Stimulated activated CD4-positive, alpha-beta T cell treated with anti-CD3 and anti-CD28 coated beads, Interleukin-1b, Interleukin-23, amount 100 ng/mL, for 1 hour (primary cell): ENCODE measurements around the gene ZNF865.
"Not testable (repeated sequence)": the region's sequence is repeated elsewhere in the genome, so short reads cannot be mapped to it uniquely, and the experiment has no call there.

Source experiments
- DNase-seq, 2 donors: peaks; one replicate each; pipeline ENCODE4 v3.0.0-alpha.2; 2020; ENCODE audit warnings: low read depth in 2 of 2

ZNF865 gene

DNA sequence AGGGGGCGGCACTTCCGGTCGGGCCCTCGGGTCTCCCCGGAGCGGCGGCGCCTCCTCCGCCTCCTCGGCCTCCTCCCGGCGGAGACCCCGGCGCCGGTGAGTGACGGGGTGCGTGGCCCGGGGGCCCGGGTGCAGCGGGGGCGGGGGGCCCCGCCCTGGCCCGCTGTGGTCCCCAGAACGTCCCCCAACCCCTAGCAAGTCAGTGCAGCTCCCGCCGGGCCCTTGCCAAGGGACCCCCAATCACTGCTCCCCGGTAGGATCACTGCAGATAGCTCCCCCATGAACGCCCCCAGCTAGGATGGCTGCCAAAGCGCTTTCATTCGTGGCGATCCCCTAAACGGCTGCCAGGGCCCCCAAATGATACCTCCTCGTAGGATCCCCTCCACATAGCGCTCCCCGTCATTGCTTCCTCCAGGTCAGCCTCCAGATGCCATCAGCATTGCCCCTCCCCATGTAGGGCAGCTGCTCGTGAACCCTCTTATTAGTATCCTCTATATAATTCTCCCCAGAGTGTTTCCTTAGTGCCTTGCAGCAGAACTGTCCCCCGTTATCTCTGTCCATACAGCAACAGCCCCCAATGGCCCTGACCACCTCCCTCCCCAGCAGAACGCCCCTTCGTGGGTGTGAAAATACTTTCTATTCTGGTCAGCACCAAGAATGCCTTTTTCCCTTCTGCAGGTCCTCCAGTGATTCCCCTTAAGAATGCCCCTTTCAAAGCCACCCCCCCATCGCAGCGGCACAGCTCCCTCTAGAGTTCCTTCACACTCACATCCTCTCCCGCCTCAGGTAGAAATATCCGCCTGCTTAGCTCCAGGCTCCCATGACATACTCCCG is at the start of gene ZNF865:
Gene ZNF865 (plus strand): TSS at position 11 of the 834 bp plus-strand sequence. CDS start 7,972 bp downstream, outside the sequence.
- peak; percentile 29 to 34 for DNase-seq

DNA sequence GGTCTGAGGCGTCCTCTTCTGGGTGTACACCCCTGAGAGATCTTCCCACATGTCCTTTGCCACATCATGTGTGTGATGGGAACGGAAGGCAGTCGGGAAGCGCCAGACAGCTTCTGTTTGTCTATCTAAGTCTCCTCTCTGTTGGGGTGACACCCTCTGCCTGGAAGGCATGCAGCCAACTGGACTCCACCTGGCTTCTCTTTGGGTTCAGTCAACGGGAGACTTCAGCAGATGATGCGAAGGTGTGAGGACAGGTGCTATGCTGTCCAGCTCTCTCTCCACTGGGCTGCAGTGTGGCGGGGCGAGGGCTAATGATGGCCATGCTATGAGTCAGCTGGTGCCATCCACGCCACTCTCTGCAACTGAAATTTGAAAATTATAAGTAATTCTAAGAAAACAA is 45.8 kb upstream of the ZNF865 start:
- no peak for DNase-seq

DNA sequence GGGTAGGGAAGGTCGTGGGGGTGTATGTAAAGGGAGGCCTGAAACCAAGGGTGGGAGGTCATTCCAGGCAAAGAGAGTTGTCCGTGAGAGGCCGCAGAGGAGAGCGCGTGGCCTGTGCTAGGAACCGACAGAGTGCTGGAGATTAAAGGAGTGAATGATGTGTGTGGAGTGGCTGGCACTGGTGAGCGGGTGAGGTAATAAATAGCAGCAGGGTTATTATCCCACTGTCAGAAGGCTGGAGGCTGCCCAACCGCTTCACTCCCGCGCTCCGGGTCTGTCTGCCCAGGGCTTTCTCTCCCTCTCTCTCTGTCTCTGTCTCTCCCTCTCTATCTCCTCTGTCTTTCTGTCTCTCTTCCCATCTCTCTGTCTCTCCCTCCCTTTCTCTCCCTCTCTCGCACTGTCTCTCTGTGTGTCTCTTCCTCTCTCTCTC is 42.2 kb upstream of the ZNF865 start:
- DNase-seq, result no peak

DNA sequence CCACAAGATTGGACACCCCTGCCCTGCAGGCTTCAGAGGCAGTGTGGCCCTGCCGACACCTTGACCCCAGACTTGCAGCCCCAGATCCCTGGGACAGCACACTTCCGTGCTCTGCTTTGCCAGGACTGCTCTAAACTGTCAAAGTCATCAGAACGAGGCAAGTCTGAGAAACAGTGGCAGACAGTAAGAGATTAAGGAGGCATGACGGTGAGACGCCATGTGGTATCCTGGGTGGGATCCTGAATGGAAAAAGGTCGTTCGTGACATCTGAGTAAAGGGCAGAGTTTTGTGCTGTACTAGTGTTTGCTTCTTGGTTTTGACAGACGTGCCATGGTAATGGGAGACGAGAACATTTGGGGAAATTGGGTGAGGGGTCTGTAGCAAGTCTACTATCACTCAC is 38.6 kb upstream of the ZNF865 start:
- no peak for DNase-seq

DNA sequence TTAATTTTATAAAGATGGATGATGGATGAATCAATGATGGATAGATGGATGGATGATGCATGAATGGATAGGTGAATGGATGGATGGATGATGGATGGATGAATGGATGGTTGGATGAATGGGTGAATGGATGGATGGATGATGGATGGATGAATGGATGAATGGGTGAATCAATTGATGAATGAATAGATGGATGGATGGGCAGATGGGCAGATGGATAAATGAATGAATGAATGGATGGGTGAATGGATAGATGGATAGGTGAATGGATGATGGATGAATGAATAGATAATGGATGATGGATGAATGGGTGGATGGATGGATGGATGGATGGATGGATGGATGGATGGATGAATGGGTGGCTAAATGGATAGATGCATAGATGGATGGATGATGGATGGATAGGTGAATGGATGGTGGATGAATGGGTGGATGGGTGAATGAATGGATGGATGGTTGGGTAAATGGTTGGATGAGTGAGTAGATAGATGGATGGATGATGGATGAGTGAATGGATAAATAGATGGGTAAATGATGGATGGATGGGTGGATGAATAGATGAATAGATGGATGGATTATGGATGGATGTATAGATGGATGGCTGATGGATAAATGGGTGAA is 37.6 kb upstream of the ZNF865 start:
- no peak for DNase-seq

DNA sequence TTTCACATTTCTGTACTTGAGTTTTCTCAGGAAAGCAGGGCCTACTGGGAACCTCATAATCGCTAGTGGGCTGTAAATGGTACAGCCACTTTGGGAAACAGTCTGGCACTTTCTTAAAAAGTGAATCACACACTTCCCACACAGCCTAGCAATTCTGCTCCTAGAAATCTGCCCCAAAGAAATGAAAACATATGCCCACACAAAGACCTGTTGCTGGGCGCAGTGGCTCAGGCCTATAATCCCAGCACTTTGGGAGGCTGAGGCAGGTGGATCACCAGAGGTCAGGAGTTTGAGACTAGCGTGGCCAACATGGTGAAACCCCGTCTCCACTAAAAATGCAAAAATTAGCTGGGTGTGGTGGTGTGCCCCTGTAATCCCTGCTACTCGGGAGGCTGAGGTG is 36.0 kb upstream of the ZNF865 start:
- DNase-seq, result not testable (repeated sequence)

DNA sequence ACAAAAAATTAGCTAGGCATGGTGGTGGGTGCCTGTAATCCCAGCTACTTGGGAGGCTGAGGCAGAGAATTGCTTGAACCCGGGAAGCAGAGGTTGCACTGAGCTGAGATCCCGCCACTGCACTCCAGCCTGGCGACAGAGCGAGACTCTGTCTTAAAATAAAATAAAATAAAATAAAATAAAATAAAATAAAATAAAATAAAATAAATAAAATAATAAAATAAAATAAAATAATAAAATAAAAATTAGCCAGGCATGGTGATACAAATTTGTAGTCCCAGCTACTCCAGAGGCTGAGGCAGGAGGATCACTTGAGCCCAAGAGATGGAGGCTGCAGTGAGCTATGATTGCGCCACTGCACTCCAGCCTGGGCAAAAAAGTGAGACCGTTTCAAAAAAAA is 31.5 kb upstream of the ZNF865 start:
- not testable (repeated sequence) for DNase-seq

DNA sequence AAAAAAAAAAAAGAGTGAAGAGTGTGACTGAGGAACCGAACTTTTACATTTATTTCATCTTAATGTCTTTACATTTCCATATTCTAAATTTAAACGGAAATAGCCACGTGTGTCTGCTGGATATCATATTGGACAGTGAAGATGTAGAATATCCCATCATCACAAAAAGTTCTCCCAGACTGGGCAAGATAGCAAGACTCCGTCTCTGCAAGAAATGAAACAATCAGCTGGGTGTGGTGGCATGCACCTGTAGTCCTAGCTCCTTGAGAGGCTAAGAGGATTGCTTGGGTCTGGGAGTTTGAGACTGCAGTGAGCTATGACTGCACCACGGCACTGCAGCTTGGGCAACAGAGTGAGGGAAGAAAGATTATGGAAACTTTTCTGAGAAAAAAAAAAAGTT is 28.7 kb upstream of the ZNF865 start:
- DNase-seq, result no peak

DNA sequence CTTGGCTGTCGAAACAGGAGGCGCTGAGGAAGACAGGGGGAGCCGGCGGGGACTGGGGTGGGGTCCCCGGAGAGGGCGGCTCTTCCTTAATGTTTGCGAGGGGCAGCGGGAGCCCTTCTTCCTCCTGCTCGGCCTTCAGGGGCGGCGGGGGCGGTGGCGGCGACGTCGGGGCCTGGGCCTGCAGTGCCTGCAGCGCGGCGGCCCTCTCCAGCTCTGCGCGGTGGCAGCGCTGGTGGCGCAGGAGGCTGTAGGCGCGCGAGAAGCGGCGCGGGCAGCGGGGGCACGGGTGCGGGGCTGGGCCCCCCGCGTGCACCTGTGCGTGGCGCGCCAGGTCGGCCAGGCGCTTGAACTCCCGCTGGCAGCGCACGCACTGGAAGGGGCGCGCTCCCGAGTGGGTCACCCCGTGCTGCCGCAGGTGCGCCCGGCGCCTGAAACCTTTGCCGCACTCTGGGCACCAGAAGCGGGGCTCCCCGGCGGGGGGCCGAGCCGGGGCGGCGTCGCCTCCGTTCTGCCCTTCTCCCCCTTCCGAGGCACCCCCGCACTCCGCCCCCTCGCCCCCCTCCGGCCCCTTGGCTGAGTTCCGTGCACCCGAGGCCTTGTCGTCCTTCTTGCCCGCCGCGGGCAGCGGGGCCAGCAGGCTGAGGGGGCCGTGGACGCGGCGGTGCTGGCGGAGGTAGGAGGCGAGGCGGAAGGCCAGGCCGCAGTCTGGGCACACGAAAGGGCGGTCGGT is 27.3 kb upstream of the ZNF865 start:
- DNase-seq, result no peak

DNA sequence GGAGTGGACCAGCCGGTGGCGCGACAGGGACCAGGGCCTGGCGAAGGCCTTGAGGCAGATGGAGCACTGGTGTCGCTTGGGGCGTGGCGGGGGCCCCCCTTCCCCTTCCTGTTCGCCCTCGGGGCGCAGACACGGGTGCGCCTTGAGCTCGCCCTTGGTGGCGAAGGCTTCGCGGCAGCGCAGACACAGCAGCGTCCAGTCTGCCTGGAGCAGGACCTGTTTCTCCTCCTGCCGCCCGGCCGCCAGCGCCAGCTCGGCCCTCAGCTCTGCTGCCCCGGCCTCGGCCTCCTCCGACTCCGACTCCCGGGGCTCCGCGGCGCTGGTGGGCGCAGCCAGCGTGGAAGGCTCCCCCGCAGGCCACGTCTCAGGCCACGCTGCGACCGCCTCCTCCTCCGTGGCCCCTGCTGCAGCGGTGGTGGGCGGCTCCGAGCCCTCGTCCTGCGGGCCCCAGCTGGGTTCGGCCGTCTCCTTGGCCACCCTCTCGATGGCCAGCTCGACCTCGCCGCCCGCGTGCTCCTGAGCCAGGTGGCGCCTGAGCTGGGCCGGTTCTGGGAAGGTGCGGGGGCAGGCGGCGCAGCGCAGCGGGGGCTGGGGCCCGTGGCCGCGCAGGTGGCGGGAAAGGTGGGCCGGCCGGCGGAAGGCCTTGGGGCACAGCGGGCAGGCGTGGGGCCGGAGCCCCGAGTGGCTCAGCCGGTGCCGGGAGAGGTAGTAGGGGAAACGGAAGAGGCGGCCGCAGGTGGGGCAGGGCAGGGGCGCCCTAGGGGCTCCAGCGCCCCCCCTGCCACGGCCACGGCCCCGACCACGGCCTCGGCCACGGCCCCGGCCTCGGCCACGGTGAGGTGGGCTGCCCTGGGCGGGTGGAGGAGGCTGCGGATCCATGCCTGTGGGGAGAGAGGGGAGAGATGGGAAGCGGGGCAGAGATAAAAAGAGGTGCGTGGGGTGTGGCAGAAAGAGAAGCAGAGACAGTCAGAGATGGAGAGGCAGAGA is 26.4 kb upstream of the ZNF865 start:
- no peak for DNase-seq

DNA sequence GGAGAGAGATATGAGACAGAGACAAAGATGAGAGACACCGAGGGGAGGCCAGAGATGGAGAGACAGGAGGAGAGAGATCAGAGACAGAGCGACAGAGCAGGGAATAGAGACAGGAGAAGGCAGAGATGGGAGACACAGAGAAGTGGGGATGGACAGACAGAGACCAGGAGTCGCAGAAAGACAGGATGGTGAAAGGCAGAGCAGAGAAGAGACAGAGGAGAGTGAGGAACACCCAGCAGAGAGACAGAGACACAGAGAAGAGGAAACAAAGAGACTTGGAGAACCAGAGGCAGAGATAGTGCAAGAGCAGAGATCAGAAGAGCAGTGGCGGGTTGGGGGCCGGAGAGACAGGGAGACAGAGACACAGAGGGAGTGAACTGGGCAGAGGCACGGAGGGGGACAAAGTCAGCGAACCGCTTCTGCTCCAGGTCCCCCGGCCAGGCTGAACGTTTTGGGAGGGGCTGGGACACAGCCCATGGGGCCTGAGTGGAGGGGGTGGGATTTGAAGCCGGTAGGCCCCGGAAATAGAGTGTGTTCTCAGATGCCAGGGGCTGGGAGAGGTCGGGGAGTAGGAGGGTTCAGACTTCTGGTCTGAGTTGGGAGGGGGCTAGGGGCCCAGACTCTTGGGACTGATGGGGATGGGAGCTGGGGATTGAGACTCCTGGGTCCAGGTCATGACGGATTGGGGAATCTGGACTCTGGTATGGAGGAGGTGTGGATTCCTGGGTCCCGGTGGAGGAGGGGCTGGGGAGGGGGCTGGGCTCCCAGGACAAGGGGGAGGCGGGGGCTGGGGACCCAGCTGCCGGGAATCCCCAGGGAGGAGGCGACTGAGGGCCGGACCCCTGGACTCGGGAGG is 25.5 kb upstream of the ZNF865 start:
- DNase-seq, result no peak

DNA sequence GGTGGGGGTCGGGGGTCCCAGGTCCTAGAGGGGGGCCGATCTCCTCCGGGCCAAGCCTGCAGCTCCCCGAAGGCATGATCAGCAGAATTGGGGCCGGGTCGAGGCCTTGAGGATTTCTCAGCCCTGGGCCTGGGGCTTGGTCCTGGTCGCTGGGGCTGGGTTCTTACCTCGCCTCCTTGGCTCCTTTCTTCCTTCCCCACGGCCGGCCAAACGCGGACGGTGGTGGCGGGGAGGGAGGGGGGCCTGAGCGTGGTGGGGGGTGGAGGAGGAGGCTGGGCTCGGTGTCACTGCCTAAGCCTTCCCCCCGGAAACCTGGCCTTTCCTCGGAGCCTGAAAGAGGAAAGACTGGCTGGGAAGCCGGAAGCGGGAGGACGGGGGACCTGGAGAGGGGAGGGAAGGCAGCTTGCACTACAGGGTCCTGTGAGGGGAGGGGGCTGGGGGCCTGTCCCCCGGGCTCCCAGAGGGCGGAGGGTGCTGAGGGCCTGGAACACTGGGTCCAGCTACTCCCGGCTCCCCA is 24.8 kb upstream of the ZNF865 start, which contains the start of gene ZNF579:
Gene ZNF579 (minus strand): TSS at position 221 of the 517 bp plus-strand sequence. CDS start 1,209 bp downstream, outside the sequence.
- DNase-seq, result peak; percentile 34 to 64

DNA sequence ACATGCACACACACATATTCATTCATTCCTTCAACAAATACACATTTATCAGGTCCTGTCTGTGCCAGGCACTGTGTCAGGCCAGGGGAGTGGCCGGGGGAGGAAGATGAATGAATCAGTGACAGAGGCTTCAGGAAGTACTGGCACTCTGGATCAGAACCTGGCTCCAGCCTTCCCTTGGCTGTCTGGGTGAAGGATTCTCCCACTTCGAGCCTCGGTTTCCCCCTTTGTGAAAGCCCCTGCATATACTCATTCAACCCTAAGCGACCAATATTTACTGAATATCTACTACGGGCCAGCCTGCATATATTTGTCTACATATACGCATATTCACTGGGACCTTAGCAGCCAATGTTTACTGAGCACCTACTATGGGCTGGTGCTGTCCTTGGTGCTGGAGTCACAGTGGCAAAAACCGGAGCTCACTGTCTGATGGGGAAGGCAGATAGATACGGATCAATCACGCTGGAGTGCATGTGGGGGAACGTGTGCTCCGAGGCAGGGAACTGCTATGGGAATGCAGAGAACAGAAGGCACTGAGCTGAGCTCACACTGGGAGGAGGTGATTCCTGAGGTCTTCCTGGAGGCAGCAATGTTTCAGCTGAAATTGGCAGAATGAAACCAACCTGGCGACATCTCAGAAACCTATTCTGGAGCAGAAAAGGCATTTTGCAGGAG is 24.2 kb upstream of the ZNF865 start:
- DNase-seq, result no peak

DNA sequence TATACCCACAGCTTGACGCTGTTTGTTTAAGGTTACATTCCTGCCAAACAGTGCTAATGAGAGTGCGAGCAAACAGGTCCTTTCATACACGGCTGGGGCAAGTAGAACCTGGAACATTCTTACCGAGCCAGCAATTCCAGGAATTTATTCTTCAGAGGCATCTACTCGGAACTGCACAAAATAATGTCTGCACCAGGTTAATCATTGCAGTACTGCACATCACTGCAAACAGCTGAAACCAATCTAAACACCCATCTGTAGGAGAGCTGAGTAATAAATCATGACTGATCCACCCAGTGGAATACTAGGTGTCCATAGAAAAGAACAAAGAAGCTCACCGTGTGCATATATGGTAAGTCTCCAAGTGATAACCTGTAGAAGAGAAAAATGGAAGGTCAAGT is 23.6 kb upstream of the ZNF865 start:
- DNase-seq, result no peak

DNA sequence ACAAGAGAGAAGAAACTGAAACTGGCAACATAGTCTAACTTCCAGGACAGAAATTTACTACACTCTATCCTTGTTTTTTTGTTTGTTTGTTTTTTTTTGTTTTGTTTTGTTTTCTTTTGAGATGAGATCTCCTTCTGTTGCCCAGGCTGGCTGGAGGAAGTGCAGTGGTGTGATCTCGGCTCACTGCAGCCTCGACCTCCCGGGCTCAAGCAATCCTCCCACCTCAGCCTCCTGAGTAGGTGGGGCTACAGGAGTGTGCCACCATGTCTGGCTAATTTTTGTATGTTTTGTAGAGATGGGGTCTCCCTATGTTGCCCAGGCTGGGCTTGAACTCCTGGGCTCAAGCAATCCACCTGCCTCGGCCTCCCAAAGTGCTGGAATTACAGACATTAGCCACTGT is 23.2 kb upstream of the ZNF865 start:
- DNase-seq, result not testable (repeated sequence)

DNA sequence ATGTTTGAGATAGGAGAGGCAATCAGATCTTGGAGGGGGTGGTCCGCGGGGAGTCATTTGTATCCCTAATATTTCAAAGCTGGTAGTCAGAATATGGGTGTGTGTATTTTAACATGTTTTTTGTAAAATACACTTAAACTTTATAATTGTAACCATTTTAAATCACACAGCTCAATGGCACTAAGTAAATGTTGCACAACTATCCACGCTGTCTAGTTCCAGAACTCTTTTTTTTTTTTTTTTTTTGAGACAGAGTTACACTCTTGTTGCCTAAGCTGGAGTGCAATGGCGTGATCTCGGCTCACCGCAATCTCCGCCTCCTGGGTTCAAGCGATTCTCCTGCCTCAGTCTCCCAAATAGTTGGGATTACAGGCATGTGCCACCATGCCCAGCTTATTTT is 21.6 kb upstream of the ZNF865 start:
- not testable (repeated sequence) for DNase-seq

DNA sequence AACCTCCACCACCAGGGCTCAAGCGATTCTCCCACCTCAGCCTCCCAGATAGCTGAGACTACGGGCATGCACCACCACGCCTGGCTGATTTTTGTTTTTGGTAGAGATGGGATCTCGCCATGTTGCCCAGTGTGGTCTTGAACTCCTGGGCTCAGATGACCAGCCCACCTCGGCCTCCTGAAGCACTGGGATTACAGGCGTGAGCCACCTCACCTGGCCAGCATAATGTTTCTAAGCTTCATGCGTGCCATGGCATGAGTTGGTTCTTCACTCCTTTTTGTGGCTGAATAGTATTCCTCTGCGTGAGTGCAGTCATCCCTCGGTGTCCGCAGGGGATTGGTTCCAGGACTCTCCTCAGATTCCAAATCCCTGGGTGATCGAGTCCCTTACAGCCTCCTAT is 20.6 kb upstream of the ZNF865 start:
- no peak for DNase-seq

DNA sequence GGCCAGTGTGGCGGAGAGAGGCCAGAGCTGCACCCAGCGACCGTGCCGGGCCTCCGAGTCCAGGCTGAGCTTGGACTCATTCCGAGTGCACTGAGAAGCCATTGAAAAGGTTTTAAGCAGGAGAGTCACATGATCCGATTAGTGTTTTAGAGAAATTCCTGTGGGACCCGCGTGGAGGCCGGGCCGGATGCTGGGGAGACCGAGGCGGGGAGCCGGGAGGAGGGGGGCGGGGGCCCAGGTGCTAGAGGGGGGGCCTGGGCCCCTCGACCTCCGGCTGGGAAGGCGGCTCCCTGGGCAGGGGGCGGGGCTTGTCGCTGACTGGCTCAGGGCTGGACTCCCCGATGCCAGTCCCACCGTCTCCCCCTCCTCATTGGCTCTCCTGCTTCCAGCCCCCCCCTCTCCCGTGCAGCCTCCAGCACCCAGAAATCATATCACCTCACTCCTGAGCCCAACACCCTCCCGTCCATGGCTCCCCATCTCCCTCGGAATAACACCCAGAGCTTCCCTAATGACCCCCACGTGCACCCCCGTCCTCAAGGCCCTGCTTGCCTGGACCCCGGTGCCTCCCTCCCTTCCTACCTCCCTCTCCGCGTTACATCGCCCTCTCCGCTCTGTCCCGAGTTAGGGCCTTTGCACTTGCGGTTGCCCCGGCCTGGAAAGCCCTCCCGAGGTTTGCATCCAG is 19.6 kb upstream of the ZNF865 start:
- DNase-seq, result peak in 1 of 2 donors; percentile 41
